ENCODE measurements around the gene EBI3. TPM values are rescaled to one million over a fixed set of nuclear protein-coding genes. Genes with fewer than 3 reads are reported as not detected.
"Not testable (repeated sequence)": the region's sequence is repeated elsewhere in the genome, so short reads cannot be mapped to it uniquely, and the experiment has no call there.

EBI3 gene
- total RNA-seq, 1 experiment from 2014 or later: not detected

DNA sequence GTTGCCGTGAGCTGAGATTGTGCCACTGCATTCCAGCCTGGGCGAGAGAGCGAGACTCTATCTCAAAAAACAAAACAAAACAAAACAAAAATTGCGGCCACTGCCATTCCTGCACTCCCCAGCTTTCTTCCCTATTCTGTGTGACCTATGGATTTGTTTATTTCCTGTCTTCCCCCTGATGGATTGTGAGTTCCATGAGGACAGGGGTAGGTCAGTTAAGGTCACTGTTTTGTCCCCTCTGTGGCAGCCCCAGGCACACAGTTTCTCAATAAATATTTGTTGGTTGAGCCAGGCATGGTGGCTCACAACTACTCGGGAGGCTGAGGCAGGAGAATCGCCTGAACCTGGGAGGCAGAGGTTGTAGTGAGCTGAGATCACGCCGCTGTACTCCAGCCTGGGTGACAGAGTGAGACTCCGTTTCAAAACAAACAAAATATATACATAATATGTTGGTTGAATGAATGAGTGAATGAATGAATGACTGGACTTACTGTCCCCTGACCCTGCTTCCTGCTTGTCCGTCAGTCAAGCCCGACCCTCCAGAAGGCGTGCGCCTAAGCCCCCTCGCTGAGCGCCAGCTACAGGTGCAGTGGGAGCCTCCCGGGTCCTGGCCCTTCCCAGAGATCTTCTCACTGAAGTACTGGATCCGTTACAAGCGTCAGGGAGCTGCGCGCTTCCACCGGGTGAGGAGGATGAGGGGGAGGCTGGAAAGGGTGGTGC lies 5.0 kb downstream of the EBI3 start:
- Histone ChIP-seq H3K27me3 (ENCODE audit: low read length) (no peaks in the 10 kb centered on the region), H3K4me2 (ENCODE audit: low read length) (no peak overlapping the region), H3K79me2 (ENCODE audit: low read length) (no peaks in the 10 kb centered on the region), H4K20me1 (ENCODE audit: low read length) (no peaks in the 10 kb centered on the region), H3K4me3 (ENCODE audit: low read length) (no peak overlapping the region), H3K27ac (ENCODE audit: low read length) (no peak overlapping the region), H3K9me2 (replicated peaks; ENCODE audit: low read length) (no peaks in the 10 kb centered on the region), H3K36me3 (ENCODE audit: low read depth, low read length) (no peaks in the 10 kb centered on the region), H2AFZ (ENCODE audit: low read length) (no peak overlapping the region), H3F3A (ENCODE audit: low read length, unreplicated experiment) (no peaks in the 10 kb centered on the region), H3K9me3 (ENCODE audit: low read length) (no peaks in the 10 kb centered on the region), H3K4me1 (ENCODE audit: insufficient read depth, low read length) (peaks cover 3% of the 10 kb centered on the region; the same call in 1 of the 2 replicates), H3K9ac (ENCODE audit: low read length) (no peak overlapping the region)
- DNase-seq (no peak), ATAC-seq (no peak)
- TF ChIP-seq, protein P1, sequence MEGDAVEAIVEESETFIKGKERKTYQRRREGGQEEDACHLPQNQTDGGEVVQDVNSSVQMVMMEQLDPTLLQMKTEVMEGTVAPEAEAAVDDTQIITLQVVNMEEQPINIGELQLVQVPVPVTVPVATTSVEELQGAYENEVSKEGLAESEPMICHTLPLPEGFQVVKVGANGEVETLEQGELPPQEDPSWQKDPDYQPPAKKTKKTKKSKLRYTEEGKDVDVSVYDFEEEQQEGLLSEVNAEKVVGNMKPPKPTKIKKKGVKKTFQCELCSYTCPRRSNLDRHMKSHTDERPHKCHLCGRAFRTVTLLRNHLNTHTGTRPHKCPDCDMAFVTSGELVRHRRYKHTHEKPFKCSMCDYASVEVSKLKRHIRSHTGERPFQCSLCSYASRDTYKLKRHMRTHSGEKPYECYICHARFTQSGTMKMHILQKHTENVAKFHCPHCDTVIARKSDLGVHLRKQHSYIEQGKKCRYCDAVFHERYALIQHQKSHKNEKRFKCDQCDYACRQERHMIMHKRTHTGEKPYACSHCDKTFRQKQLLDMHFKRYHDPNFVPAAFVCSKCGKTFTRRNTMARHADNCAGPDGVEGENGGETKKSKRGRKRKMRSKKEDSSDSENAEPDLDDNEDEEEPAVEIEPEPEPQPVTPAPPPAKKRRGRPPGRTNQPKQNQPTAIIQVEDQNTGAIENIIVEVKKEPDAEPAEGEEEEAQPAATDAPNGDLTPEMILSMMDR (conservative IDR thresholded peaks at IDR 0.05; ENCODE audit: low read depth, low read length): no peak
- TF ChIP-seq EZH2 (IDR thresholded peaks at IDR 0.05; ENCODE audit: low read length, unreplicated experiment): no peak
- no peak for TF ChIP-seq EZH2phosphoT487 (IDR thresholded peaks at IDR 0.05; ENCODE audit: borderline replicate concordance, low read length)
- intact Hi-C loops (cut with micrococcal nuclease): no loop called here
- no TSS peak for BruUV-seq (replicated peaks)
- ChIA-PET POLR2A (ENCODE audit: unreplicated experiment) (no interaction called here), CTCF (no interaction called here)

DNA sequence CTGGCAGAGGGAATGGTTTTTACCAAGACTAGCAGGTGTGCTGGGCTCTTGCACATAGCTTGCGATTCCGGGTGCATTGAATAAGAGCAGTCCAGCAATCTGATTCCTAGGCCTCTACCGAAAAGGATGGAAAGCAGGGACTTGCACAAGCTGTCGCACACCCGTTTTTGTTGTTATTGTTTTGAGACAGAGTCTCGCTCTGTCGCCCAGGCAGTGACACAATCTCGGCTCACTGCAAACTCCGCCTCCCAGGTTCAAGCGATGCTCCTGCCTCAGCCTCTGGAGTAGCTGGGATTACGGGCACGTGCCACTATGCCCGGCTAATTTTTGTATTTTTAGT lies 5.5 kb downstream of the EBI3 start:
- ATAC-seq: no peak

DNA sequence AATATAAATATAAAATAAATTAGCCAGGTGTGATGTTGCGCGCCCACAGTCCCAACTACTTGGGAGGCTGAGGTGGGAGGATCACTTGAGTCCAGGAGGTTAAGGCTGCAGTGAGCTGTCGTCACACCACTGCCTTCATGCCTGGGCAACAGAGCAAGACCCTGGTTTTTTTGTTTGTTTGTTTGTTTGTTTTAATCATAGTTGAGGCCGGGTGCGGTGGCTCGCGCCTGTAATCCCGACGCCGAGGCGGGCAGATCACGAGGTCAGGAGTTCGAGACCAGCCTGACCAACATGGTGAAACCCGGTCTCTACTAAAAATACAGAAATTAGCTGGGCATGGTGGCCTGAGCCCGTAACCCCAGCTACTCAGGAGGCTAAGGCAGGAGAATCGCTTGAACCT lies 8.2 kb downstream of the EBI3 start:
- intact Hi-C loops (cut with micrococcal nuclease); H3K9me3 ChIP-seq (ENCODE audit: low read length); H3K4me2 ChIP-seq (ENCODE audit: low read length); BruUV-seq (replicated peaks); H3K9ac ChIP-seq (ENCODE audit: low read length); H4K20me1 ChIP-seq (ENCODE audit: low read length); DNase-seq; H3K27ac ChIP-seq (ENCODE audit: low read length); H2AFZ ChIP-seq (ENCODE audit: low read length); H3K4me1 ChIP-seq (ENCODE audit: insufficient read depth, low read length); H3K4me3 ChIP-seq (ENCODE audit: low read length); H3K36me3 ChIP-seq (ENCODE audit: low read depth, low read length); H3F3A ChIP-seq (ENCODE audit: low read length, unreplicated experiment); ATAC-seq; H3K27me3 ChIP-seq (ENCODE audit: low read length); CTCF ChIA-PET; H3K9me2 ChIP-seq (replicated peaks; ENCODE audit: low read length); POLR2A ChIA-PET (ENCODE audit: unreplicated experiment); H3K79me2 ChIP-seq (ENCODE audit: low read length): not testable (repeated sequence)

More for the DNA sequence above, 5.5 kb downstream of the EBI3 start:
- H4K20me1 ChIP-seq (ENCODE audit: low read length): no peaks in the 10 kb centered on the region
- H3F3A ChIP-seq (ENCODE audit: low read length, unreplicated experiment): no peaks in the 10 kb centered on the region
- H3K4me3 ChIP-seq (ENCODE audit: low read length): no peak overlapping the region
- H3K4me2 ChIP-seq (ENCODE audit: low read length): no peak overlapping the region
- H3K36me3 ChIP-seq (ENCODE audit: low read depth, low read length): no peaks in the 10 kb centered on the region
- TF ChIP-seq, protein P1 (conservative IDR thresholded peaks at IDR 0.05; ENCODE audit: low read depth, low read length): no peak
- TF ChIP-seq EZH2phosphoT487 (IDR thresholded peaks at IDR 0.05; ENCODE audit: borderline replicate concordance, low read length) (no peak), EZH2 (IDR thresholded peaks at IDR 0.05; ENCODE audit: low read length, unreplicated experiment) (no peak)
- H2AFZ ChIP-seq (ENCODE audit: low read length): no peak overlapping the region
- no peak overlapping the region for H3K27ac ChIP-seq (ENCODE audit: low read length)
- H3K9me2 ChIP-seq (replicated peaks; ENCODE audit: low read length): no peaks in the 10 kb centered on the region
- ChIA-PET CTCF (no interaction called here), POLR2A (ENCODE audit: unreplicated experiment) (no interaction called here)
- H3K9me3 ChIP-seq (ENCODE audit: low read length): no peaks in the 10 kb centered on the region
- H3K79me2 ChIP-seq (ENCODE audit: low read length): no peaks in the 10 kb centered on the region
- no peaks in the 10 kb centered on the region for H3K4me1 ChIP-seq (ENCODE audit: insufficient read depth, low read length)
- BruUV-seq (replicated peaks): no TSS peak
- H3K27me3 ChIP-seq (ENCODE audit: low read length): no peaks in the 10 kb centered on the region
- no peak overlapping the region for H3K9ac ChIP-seq (ENCODE audit: low read length)
- no peak for DNase-seq
- intact Hi-C loops (cut with micrococcal nuclease): no loop called here

Measured in PC-3 (cell line).